Liver (tissue), 9 donors: ENCODE results near the gene ORAI3. TPM values are rescaled to one million over a fixed set of nuclear protein-coding genes. Genes with fewer than 3 reads are reported as not detected.

ENCODE experiments used
- DNase-seq: peaks from one replicate; pipeline ENCODE4 v3.0.0-alpha.2; 2017; ENCODE audit warnings: low spot score
- H3K27ac ChIP-seq, 2 donors: one replicate each; pipeline ENCODE4 v1.7.0; 2013; ENCODE audit warnings: inconsistent platforms in 2 of 2, low read length in 2 of 2, control low read depth in 1 of 2, low read depth in 1 of 2, mild to moderate bottlenecking in 1 of 2
- H3K27me3 ChIP-seq, 4 donors: one replicate each; pipeline versions ENCODE4 v1.6.1 to v1.7.0; 2013; ENCODE audit warnings: low read length in 3 of 4, inconsistent platforms in 1 of 4, mild to moderate bottlenecking in 1 of 4, moderate library complexity in 1 of 4; ENCODE audit not compliant: control insufficient read depth in 4 of 4, insufficient read depth in 4 of 4
- H3K36me3 ChIP-seq, 4 donors: one replicate each; pipeline versions ENCODE4 v1.6.1 to v1.7.0; 2013; ENCODE audit warnings: low read length in 3 of 4, mild to moderate bottlenecking in 3 of 4, low read depth in 1 of 4, moderate library complexity in 1 of 4; ENCODE audit not compliant: control insufficient read depth in 4 of 4, insufficient read depth in 3 of 4
- H3K4me1 ChIP-seq, 4 donors: one replicate each; pipeline versions ENCODE4 v1.6.1 to v1.7.0; 2013; ENCODE audit warnings: low read length in 3 of 4, mild to moderate bottlenecking in 3 of 4, moderate library complexity in 1 of 4; ENCODE audit not compliant: control insufficient read depth in 4 of 4, insufficient read depth in 4 of 4
- H3K4me3 ChIP-seq, 3 donors: one replicate each; pipeline versions ENCODE4 v1.6.1 to v1.7.0; 2013; ENCODE audit warnings: low read length in 3 of 3, control low read depth in 1 of 3, low read depth in 1 of 3, mild to moderate bottlenecking in 1 of 3
- H3K9ac ChIP-seq, 2 donors: one replicate each; pipeline ENCODE4 v1.7.0; 2013; ENCODE audit warnings: low read length in 2 of 2, mild to moderate bottlenecking in 2 of 2, moderate library complexity in 2 of 2, control low read depth in 1 of 2, low read depth in 1 of 2
- H3K9me3 ChIP-seq, 4 donors: one replicate each; pipeline versions ENCODE4 v1.6.1 to v1.7.0; 2013; ENCODE audit warnings: low read length in 3 of 4; ENCODE audit not compliant: control insufficient read depth in 4 of 4
- CTCF ChIP-seq: fragments of 150-350 bp; IDR thresholded peaks from 2 replicates; pipeline ENCODE4 v1.5.1; 2017; ENCODE audit warnings: improper control_type of control experiment, low read depth, low read length; ENCODE audit not compliant: missing input control
- EGR1 ChIP-seq, 2 donors: IDR thresholded peaks; 2 replicates each; pipeline ENCODE4 v1.6.1; 2016 to 2018; ENCODE audit warnings: antibody characterized with exemption in 2 of 2, low read depth in 2 of 2
- FOXA1 ChIP-seq: IDR thresholded peaks from 2 replicates; pipeline ENCODE4 v1.6.1; 2016; ENCODE audit warnings: antibody characterized with exemption
- FOXA2 ChIP-seq: IDR thresholded peaks from 2 replicates; pipeline ENCODE4 v1.6.1; 2016; ENCODE audit warnings: antibody characterized with exemption
- GABPA ChIP-seq, 2 donors: IDR thresholded peaks in 1 of 2; conservative IDR thresholded peaks in 1 of 2; 2 replicates each; pipeline ENCODE4 v1.6.1; 2016; ENCODE audit warnings: antibody characterized with exemption in 2 of 2, mild to moderate bottlenecking in 1 of 2, moderate library complexity in 1 of 2
- HNF4A ChIP-seq, 2 donors: conservative IDR thresholded peaks; 2 replicates each; pipeline ENCODE4 v1.6.1; 2016; ENCODE audit warnings: antibody characterized with exemption in 2 of 2, mild to moderate bottlenecking in 2 of 2
- HNF4G ChIP-seq: IDR thresholded peaks from 2 replicates; pipeline ENCODE4 v1.6.1; 2016; ENCODE audit warnings: antibody characterized with exemption
- JUND ChIP-seq, 2 donors: IDR thresholded peaks; 2 replicates each; pipeline ENCODE4 v1.6.1; 2016; ENCODE audit warnings: antibody characterized with exemption in 2 of 2
- MAX ChIP-seq: IDR thresholded peaks from 2 replicates; pipeline ENCODE4 v1.6.1; 2016; ENCODE audit warnings: antibody characterized with exemption
- NR2F2 ChIP-seq: IDR thresholded peaks from 2 replicates; pipeline ENCODE4 v1.6.1; 2016; ENCODE audit warnings: antibody characterized with exemption
- RAD21 ChIP-seq, 2 donors: IDR thresholded peaks; 2 replicates each; pipeline ENCODE4 v1.6.1; 2016; ENCODE audit warnings: antibody characterized with exemption in 2 of 2, mild to moderate bottlenecking in 2 of 2
- RXRA ChIP-seq, 2 donors: IDR thresholded peaks; 2 replicates each; pipeline ENCODE4 v1.6.1; 2017 to 2018; ENCODE audit warnings: antibody characterized with exemption in 2 of 2, mild to moderate bottlenecking in 1 of 2
- SP1 ChIP-seq: IDR thresholded peaks from 2 replicates; pipeline ENCODE4 v1.6.1; 2018; ENCODE audit warnings: antibody characterized with exemption, mild to moderate bottlenecking
- TAF1 ChIP-seq: conservative IDR thresholded peaks from 2 replicates; pipeline ENCODE4 v1.6.1; 2016; ENCODE audit warnings: antibody characterized with exemption, mild to moderate bottlenecking
- YY1 ChIP-seq: IDR thresholded peaks from 2 replicates; pipeline ENCODE4 v1.6.1; 2016; ENCODE audit warnings: antibody characterized with exemption, mild to moderate bottlenecking
- ZBTB33 ChIP-seq: IDR thresholded peaks from 2 replicates; pipeline ENCODE4 v1.6.1; 2016; ENCODE audit warnings: antibody characterized with exemption
- WGBS: extraction: QIAGEN DNeasy Blood & Tissue Kit; methylation state at CpG from one replicate; pipeline ENCODE4 v1.1.7; 2013; 5-methylcytosine and 5-hydroxymethylcytosine counted together
- polyA plus RNA-seq, 2 donors: library from polyadenylated mRNA; stranded (reverse) in 1 of 2; unstranded in 1 of 2; fragments of 200-250 nt in 1 of 2; fragments of >200 nt in 1 of 2; fragmentation: Nextera tagmentation in 1 of 2; extraction: Ambion mirVana in 1 of 2; gene quantifications; one replicate each; pipeline versions ENCODE4 v1.2.1 to v1.2.3, GENCODE V29; 2013 to 2015
- total RNA-seq, 2 donors: library from RNA; depleted of rRNA; stranded (reverse); fragments of >200 nt; gene quantifications; one replicate each; pipeline ENCODE4 v1.2.3, GENCODE V29; 2014
- TF ChIP-seq, protein P1 (sequence below): IDR thresholded peaks from 2 replicates; pipeline ENCODE4 v1.6.1; 2016; ENCODE audit warnings: antibody characterized with exemption
- TF ChIP-seq, protein P2 (sequence below): IDR thresholded peaks from 2 replicates; pipeline ENCODE4 v1.6.1; 2016; ENCODE audit warnings: antibody characterized with exemption, mild to moderate bottlenecking
- donor health status: healthy.
- donor health status: healthy.
- donor health status: healthy.
- donor health status: healthy.
- donor health status: healthy.

ORAI3 gene
- total and polyA plus RNA-seq, 4 donors, result 26.6 to 39.1 (median 31.4) TPM

DNA sequence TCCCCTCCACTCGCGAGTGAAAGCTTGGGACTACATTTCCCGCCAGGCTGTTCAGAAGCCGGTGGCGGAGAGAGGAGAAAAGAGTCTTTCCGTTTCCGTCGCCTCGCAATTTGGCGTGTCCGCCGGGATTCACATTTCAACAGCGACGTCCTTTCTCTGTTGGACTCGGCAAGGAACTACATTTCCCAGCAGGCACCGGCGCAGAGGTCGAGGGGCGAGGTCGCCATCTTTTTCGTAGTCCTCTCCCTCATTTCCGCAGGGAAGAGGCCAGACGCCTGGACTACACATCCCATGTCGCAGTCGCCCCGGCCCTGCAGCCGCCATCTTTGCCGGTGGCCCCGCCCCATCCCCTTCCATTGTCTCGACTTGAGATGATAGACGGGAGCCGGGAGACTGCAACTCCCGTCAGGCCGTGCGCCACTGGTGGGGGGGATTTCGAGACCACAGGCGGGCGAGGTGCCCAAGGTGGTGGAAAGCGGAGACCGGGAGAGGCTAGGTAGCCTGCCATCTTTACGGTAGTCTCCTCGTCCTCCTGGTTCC, 26.4 kb upstream of the ORAI3 start:
- Histone ChIP-seq H3K9ac (peak overlapping the region; percentile 79 to 80), H3K9me3 (no peaks in the 10 kb centered on the region), H3K4me1 (peaks cover 4 to 9% (median 8%) of the 10 kb centered on the region in 4 donors), H3K27ac (peak overlapping the region; percentile 96 to 98), H3K36me3 (no peaks in the 10 kb centered on the region), H3K27me3 (no peaks in the 10 kb centered on the region), H3K4me3 (peak overlapping the region; percentile 44 to 92 (median 80))
- DNase-seq, result peak; percentile 98
- under 1% methylated on average over 42 of the region's 42 CpGs for WGBS
- TF ChIP-seq TAF1 (no peak), GABPA (IDR thresholded peaks at IDR 0.05 in 1 of 2, conservative IDR thresholded peaks at IDR 0.05 in 1 of 2) (peak; percentile 92 to 97), EGR1 (IDR thresholded peaks at IDR 0.05; ENCODE audit: low read depth in 2 of 2) (peak in 1 of 2 donors; percentile 8), JUND (IDR thresholded peaks at IDR 0.05) (no peak), RXRA (IDR thresholded peaks at IDR 0.05) (peak in 1 of 2 donors; percentile 22), YY1 (no peak), HNF4A (conservative IDR thresholded peaks at IDR 0.05) (no peak), SP1 (peak; percentile 57), MAX (peak; percentile 53), NR2F2 (peak; percentile 94), FOXA2 (peak; percentile 35), ZBTB33 (peak; percentile 97), RAD21 (IDR thresholded peaks at IDR 0.05) (no peak), HNF4G (no peak), FOXA1 (peak; percentile 31), CTCF (no peak)
- TF ChIP-seq, protein P1, sequence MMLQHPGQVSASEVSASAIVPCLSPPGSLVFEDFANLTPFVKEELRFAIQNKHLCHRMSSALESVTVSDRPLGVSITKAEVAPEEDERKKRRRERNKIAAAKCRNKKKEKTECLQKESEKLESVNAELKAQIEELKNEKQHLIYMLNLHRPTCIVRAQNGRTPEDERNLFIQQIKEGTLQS, result peak; percentile 12
- TF ChIP-seq, protein P2, sequence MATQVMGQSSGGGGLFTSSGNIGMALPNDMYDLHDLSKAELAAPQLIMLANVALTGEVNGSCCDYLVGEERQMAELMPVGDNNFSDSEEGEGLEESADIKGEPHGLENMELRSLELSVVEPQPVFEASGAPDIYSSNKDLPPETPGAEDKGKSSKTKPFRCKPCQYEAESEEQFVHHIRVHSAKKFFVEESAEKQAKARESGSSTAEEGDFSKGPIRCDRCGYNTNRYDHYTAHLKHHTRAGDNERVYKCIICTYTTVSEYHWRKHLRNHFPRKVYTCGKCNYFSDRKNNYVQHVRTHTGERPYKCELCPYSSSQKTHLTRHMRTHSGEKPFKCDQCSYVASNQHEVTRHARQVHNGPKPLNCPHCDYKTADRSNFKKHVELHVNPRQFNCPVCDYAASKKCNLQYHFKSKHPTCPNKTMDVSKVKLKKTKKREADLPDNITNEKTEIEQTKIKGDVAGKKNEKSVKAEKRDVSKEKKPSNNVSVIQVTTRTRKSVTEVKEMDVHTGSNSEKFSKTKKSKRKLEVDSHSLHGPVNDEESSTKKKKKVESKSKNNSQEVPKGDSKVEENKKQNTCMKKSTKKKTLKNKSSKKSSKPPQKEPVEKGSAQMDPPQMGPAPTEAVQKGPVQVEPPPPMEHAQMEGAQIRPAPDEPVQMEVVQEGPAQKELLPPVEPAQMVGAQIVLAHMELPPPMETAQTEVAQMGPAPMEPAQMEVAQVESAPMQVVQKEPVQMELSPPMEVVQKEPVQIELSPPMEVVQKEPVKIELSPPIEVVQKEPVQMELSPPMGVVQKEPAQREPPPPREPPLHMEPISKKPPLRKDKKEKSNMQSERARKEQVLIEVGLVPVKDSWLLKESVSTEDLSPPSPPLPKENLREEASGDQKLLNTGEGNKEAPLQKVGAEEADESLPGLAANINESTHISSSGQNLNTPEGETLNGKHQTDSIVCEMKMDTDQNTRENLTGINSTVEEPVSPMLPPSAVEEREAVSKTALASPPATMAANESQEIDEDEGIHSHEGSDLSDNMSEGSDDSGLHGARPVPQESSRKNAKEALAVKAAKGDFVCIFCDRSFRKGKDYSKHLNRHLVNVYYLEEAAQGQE, result peak; percentile 46
